K562 (cell line): ENCODE measurements around the gene PFKL. TPM values are rescaled to one million over a fixed set of nuclear protein-coding genes. Genes with fewer than 3 reads are reported as not detected.
A peak's percentile ranks its signal among the peaks of the same experiment; 100 is the strongest.

Experiments used
- ATAC-seq: fragments of 200-7000 bp; cut with Tn5 transposase; 3 replicates; pipeline ENCODE4 v1.9.1; 2020; ENCODE audit warnings: moderate library complexity
- BruUV-seq: library from RNA; stranded (reverse); fragments of 400-500 nt; replicated peaks from 2 replicates; lab custom pipeline; 2021; lab: Mats Ljungman, UMichigan
- CTCF ChIA-PET: fragments of 300-600 bp; formaldehyde crosslinking; extraction: SDS; loops from one replicate; lab custom pipeline; 2021; ENCODE audit warnings: low intra/inter-chr PET ratio; lab: Yijun Ruan, JAX
- POLR2A ChIA-PET: fragments of 300-600, 350-650 bp; sonication (Branson Sonifier 250); formaldehyde crosslinking; extraction: SDS; loops from one replicate; lab custom pipeline; 2021; ENCODE audit warnings: antibody characterized with exemption, inconsistent platforms; lab: Yijun Ruan, JAX
- DNase-seq, 4 experiments: peaks; one replicate each; pipeline versions ENCODE4 v3.0.0 to v3.0.0-alpha.2; 2011 to 2018; ENCODE audit warnings: low spot score in 3 of 4, mixed read lengths in 3 of 4; ENCODE audit errors: extremely low read depth in 1 of 4
- FAIRE-seq: peaks from 2 replicates; lab custom pipeline; 2011; peaks lifted over from hg19 to GRCh38; lab: Jason Lieb, UNC
- H2AFZ ChIP-seq: 2 replicates; pipeline ENCODE4 v1.6.0; 2011; ENCODE audit warnings: low read depth, low read length, control low read depth, inconsistent platforms
- H3K27ac ChIP-seq: fragments of 200-600 bp; 3 replicates; pipeline ENCODE4 v1.8.0; 2011; ENCODE audit warnings: low read depth, mild to moderate bottlenecking, control low read depth, inconsistent platforms, low read length, moderate library complexity, mixed read lengths; ENCODE audit errors: extremely low read depth
- H3K27me3 ChIP-seq, 2 experiments: fragments of 300-600 bp in 1 of 2; 2 replicates in 1 of 2; 3 replicates in 1 of 2; pipeline versions ENCODE4 v1.6.0 to v1.8.0; 2011; ENCODE audit warnings: inconsistent platforms in 2 of 2, low read length in 2 of 2, mild to moderate bottlenecking in 1 of 2, mixed read lengths in 1 of 2, moderate library complexity in 1 of 2; ENCODE audit not compliant: control insufficient read depth in 2 of 2, insufficient read depth in 2 of 2
- H3K36me3 ChIP-seq: fragments of 300-600 bp; 3 replicates; pipeline ENCODE4 v1.8.0; 2011; ENCODE audit warnings: mild to moderate bottlenecking, low read length, inconsistent platforms; ENCODE audit not compliant: control insufficient read depth, insufficient read depth
- H3K4me1 ChIP-seq, 2 experiments: fragments of 200-600 bp in 1 of 2; replicated peaks in 1 of 2; 2 replicates in 1 of 2; 3 replicates in 1 of 2; pipeline versions ENCODE4 v1.5.1 to v1.8.0; 2011; ENCODE audit warnings: inconsistent platforms in 2 of 2, low read length in 2 of 2, mild to moderate bottlenecking in 1 of 2, mixed read lengths in 1 of 2, moderate library complexity in 1 of 2; ENCODE audit not compliant: control insufficient read depth in 2 of 2, insufficient read depth in 2 of 2
- H3K4me2 ChIP-seq: 2 replicates; pipeline ENCODE4 v1.6.1; 2011; ENCODE audit warnings: low read length, control low read depth, inconsistent platforms, mixed read lengths; ENCODE audit not compliant: insufficient read depth
- H3K4me3 ChIP-seq: fragments of 200-600 bp; sonication (generic), shearing (Covaris generic); 2 replicates; pipeline ENCODE4 v1.5.1; 2016; ENCODE audit warnings: control low read depth, inconsistent platforms
- H3K79me2 ChIP-seq: fragments of 200-600 bp; 3 replicates; pipeline ENCODE4 v1.8.0; 2011; ENCODE audit warnings: low read length, inconsistent platforms; ENCODE audit not compliant: control insufficient read depth, insufficient read depth
- H3K9ac ChIP-seq, 2 experiments: 2 replicates each; pipeline versions ENCODE4 v1.6.0 to v1.6.1; 2011; ENCODE audit warnings: low read depth in 2 of 2, low read length in 2 of 2, control low read depth in 1 of 2, inconsistent platforms in 1 of 2, mild to moderate bottlenecking in 1 of 2, mixed read lengths in 1 of 2; ENCODE audit not compliant: insufficient read depth in 1 of 2
- H3K9me1 ChIP-seq: one replicate; pipeline ENCODE4 v1.6.0; 2011; ENCODE audit warnings: inconsistent platforms, mild to moderate bottlenecking, low read length, moderate library complexity; ENCODE audit not compliant: control insufficient read depth, insufficient read depth
- H3K9me3 ChIP-seq: replicated peaks from 2 replicates; pipeline ENCODE4 v1.5.1; 2011; ENCODE audit warnings: low read depth, low read length, inconsistent platforms; ENCODE audit not compliant: control insufficient read depth, insufficient read depth
- H4K20me1 ChIP-seq: replicated peaks from 2 replicates; pipeline ENCODE4 v1.6.1; 2011; ENCODE audit warnings: low read length, inconsistent platforms, mixed read lengths; ENCODE audit not compliant: control insufficient read depth, insufficient read depth
- FOXA3 ChIP-seq, 2 experiments: fragments of 450-650 bp in 1 of 2; sonication (generic) in 1 of 2; formaldehyde crosslinking; IDR thresholded peaks in 1 of 2; conservative IDR thresholded peaks in 1 of 2; 2 replicates each; pipeline versions ENCODE4 v1.4.0 to v1.8.0; 2020 to 2022; ENCODE audit warnings: mild to moderate bottlenecking in 2 of 2, missing genetic modification reagents in 1 of 2
- KDM5B ChIP-seq: fragments of 200-600 bp; sonication (generic); IDR thresholded peaks from 2 replicates; pipeline ENCODE4 v1.6.1; 2012; ENCODE audit warnings: low read depth, mild to moderate bottlenecking, moderate library complexity, low read length, control low read depth, inconsistent platforms; ENCODE audit not compliant: insufficient replicate concordance
- NFYB ChIP-seq: IDR thresholded peaks from 2 replicates; pipeline ENCODE4 v1.6.1; 2011; ENCODE audit warnings: mild to moderate bottlenecking, moderate library complexity; ENCODE audit not compliant: insufficient read length; ENCODE audit errors: extremely low read depth
- POLR2G ChIP-seq: fragments of 200-400 bp; formaldehyde crosslinking; IDR thresholded peaks from 2 replicates; pipeline ENCODE4 v1.6.1; 2017; ENCODE audit warnings: low read depth, mild to moderate bottlenecking, antibody characterized with exemption, low read length, moderate library complexity
- RBM22 ChIP-seq: fragments of 200-400 bp; formaldehyde crosslinking; IDR thresholded peaks from 2 replicates; pipeline ENCODE4 v1.6.1; 2018; ENCODE audit warnings: low read length, low read depth; ENCODE audit not compliant: poor library complexity, severe bottlenecking
- TCF7 ChIP-seq: sonication (generic); IDR thresholded peaks from 2 replicates; pipeline ENCODE4 v1.6.1; 2016; ENCODE audit warnings: antibody characterized with exemption, borderline replicate concordance
- THRAP3 ChIP-seq: fragments of 450-650 bp; IDR thresholded peaks from 2 replicates; pipeline ENCODE4 v1.6.1; 2016; ENCODE audit warnings: mild to moderate bottlenecking, inconsistent platforms, borderline replicate concordance
- YBX1 ChIP-seq: fragments of 450-650 bp; IDR thresholded peaks from 2 replicates; pipeline ENCODE4 v1.7.1; 2016; ENCODE audit warnings: mild to moderate bottlenecking
- WGBS: fragments of 100-300 bp; shearing (Covaris generic); methylation state at CpG from one replicate; pipeline ENCODE4 v1.1.6; 2016; ENCODE audit warnings: low coverage, mixed read lengths; ENCODE audit not compliant: insufficient coverage; ENCODE audit errors: missing lambda C conversion rate; 5-methylcytosine and 5-hydroxymethylcytosine counted together
- in situ Hi-C: fragments of 300-500 bp; cut with MboI; formaldehyde crosslinking; loops from 4 replicates; pipeline ENCODE4 v1.15.0; 2018; ENCODE audit warnings: inconsistent platforms, mixed read lengths
- intact Hi-C: fragments of 100-400 bp; cut with micrococcal nuclease; formaldehyde crosslinking; loops from 2 replicates; pipeline ENCODE4 v1.14.2; 2022
- polyA plus RNA-seq, 8 experiments: library from polyadenylated mRNA; depleted of rRNA in 4 of 8; stranded (reverse) in 5 of 8; unstranded in 3 of 8; fragments of >200 nt; fragmentation: Nextera tagmentation in 2 of 8; fragmentation: Illumina TruSeq in 1 of 8; extraction: Ambion mirVana in 2 of 8; extraction: Trizol in 1 of 8; gene quantifications; 2 replicates each; pipeline versions ENCODE4 v1.2.1 to v1.2.3, GENCODE V29; 2011 to 2014; ENCODE audit warnings: inconsistent platforms in 1 of 8, missing spikeins in 1 of 8
- total RNA-seq, 7 experiments: library from RNA; depleted of rRNA in 6 of 7; stranded (reverse); fragments of >200 nt in 6 of 7; fragmentation: Illumina TruSeq in 2 of 7; extraction: Trizol in 2 of 7; gene quantifications; 2 replicates each; pipeline versions ENCODE4 v1.2.1 to v1.2.3, GENCODE V29; 2011 to 2021; ENCODE audit warnings: low replicate concordance in 1 of 7
- TF ChIP-seq, protein P1 (sequence below): fragments of 450-650 bp; formaldehyde crosslinking; IDR thresholded peaks from 2 replicates; pipeline ENCODE4 v1.4.0; 2022; ENCODE audit warnings: missing genetic modification characterization

PFKL gene
- total and polyA plus RNA-seq, 9 of the 15 experiments (the other 6 are each of a cell fraction or from before 2014, with no cell fraction given): 1.1 to 124 (median 45.6) TPM

- TF ChIP-seq, protein P1, sequence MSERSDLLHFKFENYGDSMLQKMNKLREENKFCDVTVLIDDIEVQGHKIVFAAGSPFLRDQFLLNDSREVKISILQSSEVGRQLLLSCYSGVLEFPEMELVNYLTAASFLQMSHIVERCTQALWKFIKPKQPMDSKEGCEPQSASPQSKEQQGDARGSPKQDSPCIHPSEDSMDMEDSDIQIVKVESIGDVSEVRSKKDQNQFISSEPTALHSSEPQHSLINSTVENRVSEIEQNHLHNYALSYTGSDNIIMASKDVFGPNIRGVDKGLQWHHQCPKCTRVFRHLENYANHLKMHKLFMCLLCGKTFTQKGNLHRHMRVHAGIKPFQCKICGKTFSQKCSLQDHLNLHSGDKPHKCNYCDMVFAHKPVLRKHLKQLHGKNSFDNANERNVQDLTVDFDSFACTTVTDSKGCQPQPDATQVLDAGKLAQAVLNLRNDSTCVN (CRISPR knock-in tag): no peak
- TF ChIP-seq YBX1: no peak
- no peak for TF ChIP-seq TCF7
These were observed 24.9 kb downstream of the PFKL start (continued) for GRCh38 chr21:44324854-44325107.

GRCh38 chr21:44325386-44326271, 25.8 kb downstream of the PFKL start:
- intact Hi-C loops: no loop called here
- ATAC-seq (no peak), FAIRE-seq (no peak), DNase-seq (no peak)
- no TSS peak for BruUV-seq
- no peak overlapping the region for H2AFZ ChIP-seq
- no peak overlapping the region; a peak in 1 of 4 replicates for H3K9ac ChIP-seq
- H3K4me2 ChIP-seq: no peak overlapping the region
- TF ChIP-seq FOXA3 (CRISPR knock-in tag; conservative IDR thresholded peaks at IDR 0.05 in 1 of 2, IDR thresholded peaks at IDR 0.05 in 1 of 2) (no peak), THRAP3 (no peak), KDM5B (no peak), NFYB (no peak), RBM22 (peak; percentile 39), POLR2G (peak; percentile 50; the same call in 1 of the 2 replicates)
- POLR2A ChIA-PET: interaction anchor here (0.7 to 2.3 kb wide), 2 partner anchors 9 to 13 kb away, joined by 3 to 11 read pairs; partner anchors contain the start of gene CFAP410
- H3K79me2 ChIP-seq: no peaks in the 10 kb centered on the region
- peaks cover 0 to 35% of the 10 kb centered on the region in 2 experiments; a peak in 2 of 5 replicates for H3K4me1 ChIP-seq
- H3K27me3 ChIP-seq: no peaks in the 10 kb centered on the region
- H3K9me3 ChIP-seq: no peaks in the 10 kb centered on the region
- 84% methylated on average over 33 of the region's 44 CpGs for WGBS
- in situ Hi-C loops: no loop called here
- H3K36me3 ChIP-seq: peaks cover 58% of the 10 kb centered on the region; the same call in 1 of the 3 replicates
- H3K9me1 ChIP-seq: peaks cover 4% of the 10 kb centered on the region
- no peak overlapping the region for H3K27ac ChIP-seq
- H3K4me3 ChIP-seq: no peak overlapping the region
- H4K20me1 ChIP-seq: peaks cover 15% of the 10 kb centered on the region
- CTCF ChIA-PET: interaction anchor here (0.6 kb wide), 1 partner anchor 13 kb away, joined by 3 read pairs; no protein-coding TSS in a partner anchor
